GM18858 (cell line): Measurements from ENCODE around the gene PDGFC.

Source experiments
- ATAC-seq: cut with Tn5 transposase; IDR thresholded peaks from one replicate; pipeline ENCODE4 v1.9.1; 2021; ENCODE audit not compliant: unreplicated experiment

PDGFC gene

GRCh38 chr4:156788782-156789181 is 182.8 kb downstream of the PDGFC start:
- no peak for ATAC-seq

GRCh38 chr4:156786713-156787112 is 184.9 kb downstream of the PDGFC start:
- ATAC-seq, result no peak

- ATAC-seq, result no peak
Measured at GRCh38 chr4:156784970-156785369, 186.6 kb downstream of the PDGFC start.

GRCh38 chr4:156783966-156784365 is 187.6 kb downstream of the PDGFC start:
- no peak for ATAC-seq

- ATAC-seq, result no peak
Measured at GRCh38 chr4:156782491-156782890, 189.1 kb downstream of the PDGFC start.

GRCh38 chr4:156781852-156782251 is 189.7 kb downstream of the PDGFC start:
- ATAC-seq, result no peak

- no peak for ATAC-seq
Measured at GRCh38 chr4:156779774-156780173, 191.8 kb downstream of the PDGFC start.

- ATAC-seq, result no peak
Measured at GRCh38 chr4:156779042-156779441, 192.6 kb downstream of the PDGFC start.

GRCh38 chr4:156778606-156779005 is 193.0 kb downstream of the PDGFC start:
- ATAC-seq, result no peak

- ATAC-seq, result no peak
Measured at GRCh38 chr4:156778093-156778492, 193.5 kb downstream of the PDGFC start.

GRCh38 chr4:156775813-156776212 is 195.8 kb downstream of the PDGFC start:
- no peak for ATAC-seq

GRCh38 chr4:156774422-156774821 is 197.2 kb downstream of the PDGFC start:
- ATAC-seq, result no peak

GRCh38 chr4:156773648-156774357 is 197.8 kb downstream of the PDGFC start:
- ATAC-seq, result no peak

- ATAC-seq, result no peak
Measured at GRCh38 chr4:156771171-156771837, 200.3 kb downstream of the PDGFC start.

- ATAC-seq, result no peak
Measured at GRCh38 chr4:156770140-156770539, 201.5 kb downstream of the PDGFC start.

- no peak for ATAC-seq
Measured at GRCh38 chr4:156767911-156768415, 203.6 kb downstream of the PDGFC start.

- no peak for ATAC-seq
Measured at GRCh38 chr4:156766846-156767245, 204.8 kb downstream of the PDGFC start.

GRCh38 chr4:156765277-156765676 is 206.3 kb downstream of the PDGFC start:
- no peak for ATAC-seq

- no peak for ATAC-seq
Measured at GRCh38 chr4:156764846-156765245, 206.8 kb downstream of the PDGFC start.

- ATAC-seq, result no peak
Measured at GRCh38 chr4:156764145-156764544, 207.5 kb downstream of the PDGFC start.

GRCh38 chr4:156763511-156763910 is 208.1 kb downstream of the PDGFC start:
- ATAC-seq, result no peak

- ATAC-seq, result no peak
Measured at GRCh38 chr4:156762851-156763250, 208.7 kb downstream of the PDGFC start.
